HG02970 (cell line): Measurements from ENCODE around the gene ITGA2.
"Not testable (repeated sequence)": the region's sequence is repeated elsewhere in the genome, so short reads cannot be mapped to it uniquely, and the experiment has no call there.

Experiments
- ATAC-seq: cut with Tn5 transposase; IDR thresholded peaks from one replicate; pipeline ENCODE4 v1.9.1; 2021; ENCODE audit warnings: mild to moderate bottlenecking, moderate library complexity, moderate number of reproducible peaks; ENCODE audit not compliant: unreplicated experiment, low FRiP score

Gene ITGA2

DNA sequence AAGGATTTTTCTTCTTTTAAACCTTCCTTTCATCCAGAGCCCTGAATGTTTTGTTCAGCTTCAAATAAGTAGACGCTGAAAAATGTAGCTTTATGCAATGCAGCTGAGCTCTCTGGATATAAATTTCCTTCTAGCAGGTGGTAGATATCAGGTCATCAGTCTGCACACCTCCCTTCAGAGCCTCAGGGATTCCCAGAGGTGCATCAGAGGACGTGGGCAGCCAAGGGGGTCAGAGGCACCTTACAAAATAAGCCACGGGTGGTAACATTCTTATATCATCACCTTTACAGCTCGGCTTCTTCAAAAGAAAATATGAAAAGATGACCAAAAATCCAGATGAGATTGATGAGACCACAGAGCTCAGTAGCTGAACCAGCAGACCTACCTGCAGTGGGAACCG, 101.1 kb downstream of the ITGA2 start:
- ATAC-seq: no peak

DNA sequence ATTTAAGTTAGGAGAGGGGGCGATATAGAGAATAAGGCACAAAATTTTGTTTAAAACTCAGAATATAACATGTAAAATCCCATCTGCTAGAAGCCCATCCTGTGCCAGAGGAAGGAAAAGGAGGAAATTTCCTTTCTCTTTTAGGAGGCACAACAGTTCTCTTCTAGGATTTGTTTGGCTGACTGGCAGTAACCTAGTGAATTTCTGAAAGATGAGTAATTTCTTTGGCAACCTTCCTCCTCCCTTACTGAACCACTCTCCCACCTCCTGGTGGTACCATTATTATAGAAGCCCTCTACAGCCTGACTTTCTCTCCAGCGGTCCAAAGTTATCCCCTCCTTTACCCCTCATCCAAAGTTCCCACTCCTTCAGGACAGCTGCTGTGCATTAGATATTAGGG, 102.1 kb downstream of the ITGA2 start:
- ATAC-seq: no peak

DNA sequence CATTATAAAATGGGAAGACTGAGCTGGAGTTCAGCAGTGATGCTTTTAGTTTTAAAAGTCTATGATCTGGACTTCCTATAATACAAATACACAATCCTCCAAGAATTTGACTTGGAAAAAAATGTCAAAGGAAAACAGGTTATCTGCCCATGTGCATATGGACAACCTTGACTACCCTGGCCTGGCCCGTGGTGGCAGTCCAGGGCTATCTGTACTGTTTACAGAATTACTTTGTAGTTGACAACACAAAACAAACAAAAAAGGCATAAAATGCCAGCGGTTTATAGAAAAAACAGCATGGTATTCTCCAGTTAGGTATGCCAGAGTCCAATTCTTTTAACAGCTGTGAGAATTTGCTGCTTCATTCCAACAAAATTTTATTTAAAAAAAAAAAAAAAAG, 103.1 kb downstream of the ITGA2 start:
- ATAC-seq: no peak

DNA sequence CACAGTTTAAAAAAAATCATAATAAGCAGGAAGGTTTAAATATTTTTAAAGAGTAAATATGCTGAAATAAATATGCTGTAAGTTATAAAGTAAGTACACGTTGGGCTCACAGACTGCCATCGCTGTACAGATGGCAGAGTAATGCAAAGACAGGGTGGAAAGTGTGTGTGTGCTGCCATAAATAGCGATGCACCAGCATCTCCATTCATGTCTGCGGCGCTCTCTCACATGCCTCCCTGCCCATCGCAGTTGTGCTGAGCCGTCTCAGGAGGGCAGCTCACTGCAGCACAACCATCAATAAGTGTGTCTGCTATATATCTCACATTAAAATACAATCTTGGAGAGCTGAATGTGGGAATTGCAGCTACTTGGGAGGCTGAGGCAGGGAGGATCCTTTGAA, 106.1 kb downstream of the ITGA2 start:
- no peak for ATAC-seq

DNA sequence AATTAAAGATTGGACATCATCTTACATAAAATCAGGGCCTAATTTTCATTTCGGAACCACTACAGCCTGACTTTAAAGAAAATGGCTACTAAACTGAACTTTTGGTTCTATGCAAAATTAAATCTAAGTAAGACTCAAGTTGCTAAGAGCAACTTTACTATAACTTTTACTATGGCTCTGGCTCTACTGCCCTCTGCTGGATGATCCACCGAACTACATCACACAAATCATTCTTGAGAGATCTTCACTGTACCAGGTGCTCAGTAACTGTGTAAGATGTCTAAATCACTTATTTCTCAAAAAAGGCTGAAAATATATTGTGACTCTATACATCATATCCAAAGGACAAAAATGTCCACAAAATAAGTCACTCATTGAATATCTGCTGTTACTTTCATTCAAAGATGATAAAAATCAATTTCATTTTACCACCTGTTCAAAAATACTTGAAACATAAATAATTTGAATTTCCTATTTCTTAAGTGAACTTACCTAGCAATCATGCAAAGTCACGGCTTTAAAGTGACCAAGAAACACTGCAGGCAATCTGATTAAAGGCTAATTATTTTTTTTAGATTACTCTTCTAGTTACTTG, 106.9 kb downstream of the ITGA2 start:
- ATAC-seq: peak; percentile 74

DNA sequence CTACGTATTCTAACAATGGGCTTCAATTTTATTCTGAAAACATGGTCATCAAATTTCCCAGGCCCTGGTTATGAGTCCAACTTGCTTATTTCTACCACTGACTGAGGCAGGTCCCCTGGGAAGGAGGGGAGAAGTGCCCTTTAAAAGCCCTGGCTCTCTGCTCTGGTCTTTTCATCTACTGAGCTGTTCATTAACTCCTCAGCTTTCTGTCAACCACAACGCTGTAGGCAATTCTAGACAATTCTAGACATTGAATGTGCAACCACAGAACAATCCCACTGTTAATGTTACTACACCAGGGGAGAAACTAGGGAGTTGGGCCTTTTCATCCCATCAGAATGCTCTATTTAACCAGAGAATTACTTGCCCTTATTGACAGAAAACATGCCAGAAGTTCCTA, 110.4 kb downstream of the ITGA2 start:
- ATAC-seq: no peak

DNA sequence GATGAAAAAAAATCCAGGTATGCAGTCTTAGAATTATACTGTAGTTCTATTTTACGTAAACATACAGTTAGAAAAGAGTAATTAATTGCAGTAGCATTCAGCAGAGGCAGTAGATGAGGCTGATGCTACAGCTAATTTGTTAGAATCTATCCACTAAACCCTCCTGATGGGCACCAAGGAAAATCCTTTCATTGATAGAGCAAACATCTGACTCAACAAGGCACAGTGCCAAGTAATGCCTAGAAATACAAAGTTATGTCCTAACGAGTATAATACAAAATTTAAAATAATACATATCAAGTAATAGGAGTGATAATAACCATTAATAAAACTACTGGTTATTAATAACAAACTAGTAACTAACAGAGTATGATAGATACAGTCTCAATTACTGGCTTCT, 111.5 kb downstream of the ITGA2 start:
- ATAC-seq: no peak

DNA sequence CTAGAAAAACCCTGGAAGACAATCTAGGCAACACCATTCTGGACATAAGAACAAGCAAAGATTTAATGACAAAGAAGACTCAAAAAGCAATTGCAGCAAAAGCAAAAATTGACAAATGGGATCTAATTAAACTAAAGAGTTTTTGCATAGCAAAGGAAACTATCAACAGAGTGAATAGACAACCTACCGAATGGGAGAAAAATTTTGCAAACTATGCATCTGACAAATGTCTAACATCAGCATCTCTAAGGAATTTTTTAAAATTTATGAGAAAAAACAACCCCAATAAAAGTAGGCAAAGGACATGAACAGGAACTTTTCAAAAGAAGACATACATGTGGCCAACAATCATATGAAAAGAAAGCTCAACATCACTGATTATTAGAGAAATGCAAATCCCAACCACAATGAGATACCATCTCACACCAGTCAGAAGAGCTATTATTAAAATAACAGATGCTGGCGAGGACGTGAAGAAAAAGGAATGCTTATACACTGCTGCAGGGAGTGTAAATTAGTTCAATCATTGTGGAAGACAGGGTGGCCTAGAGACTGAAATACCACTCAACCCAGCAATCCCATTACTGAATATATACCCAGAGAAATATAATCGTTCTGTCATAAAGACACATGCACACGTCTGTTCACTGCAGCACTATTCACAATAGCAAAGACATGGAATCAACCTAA, 116.6 kb downstream of the ITGA2 start:
- no peak for ATAC-seq

DNA sequence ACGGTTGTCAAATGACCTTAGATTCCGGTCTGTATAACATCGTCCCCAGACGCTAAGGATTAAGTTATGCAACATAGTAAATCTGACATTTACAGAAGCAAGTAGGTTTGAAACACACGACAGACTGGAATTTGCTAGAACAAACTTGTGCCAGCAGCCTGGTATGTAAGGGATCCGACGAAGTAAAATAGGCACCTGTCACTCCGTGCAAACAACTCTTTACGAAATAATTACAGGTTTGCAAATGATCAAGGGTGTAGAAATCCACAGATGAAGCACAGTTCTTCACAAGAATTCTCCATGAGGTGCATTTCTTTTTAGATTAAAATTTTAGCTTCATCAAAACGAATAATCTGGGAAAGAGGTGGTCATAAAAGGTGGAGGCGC, 119.9 kb downstream of the ITGA2 start:
- ATAC-seq: no peak

DNA sequence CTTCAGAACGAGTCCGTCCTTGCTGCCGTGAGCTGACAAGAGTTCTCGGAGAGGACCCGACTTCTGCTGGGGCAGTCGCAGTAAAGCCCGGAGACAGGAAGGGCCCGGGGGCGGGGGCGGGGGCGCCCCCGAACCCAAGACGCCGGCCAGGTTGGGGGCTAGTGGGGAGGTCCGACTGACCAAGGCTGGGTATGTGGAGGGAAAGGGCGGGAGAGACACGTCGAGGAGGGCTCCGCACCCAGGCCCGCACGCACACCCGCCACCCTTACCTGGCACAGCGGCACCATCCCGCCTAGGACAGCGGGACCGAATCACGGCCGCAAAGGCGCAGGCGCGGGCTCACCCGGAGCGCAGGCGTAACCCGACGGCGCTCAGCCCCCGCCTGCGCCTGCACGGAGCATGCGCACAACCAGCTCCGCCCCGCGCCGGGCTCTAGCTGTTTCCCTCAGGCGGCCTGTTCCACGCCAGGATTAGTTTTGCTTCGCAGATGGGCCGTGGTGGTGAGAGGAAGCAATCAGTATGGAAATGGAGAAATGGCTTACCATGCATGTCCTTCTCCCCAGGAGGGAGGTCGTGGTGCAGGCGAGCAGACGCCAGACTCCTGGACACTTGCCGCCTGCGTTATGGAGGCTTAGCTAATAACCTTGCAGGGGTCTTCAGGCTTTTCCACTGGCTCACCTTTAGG, 120.4 kb downstream of the ITGA2 start, which contains the start of gene MOCS2:
Gene MOCS2 (minus strand): TSS at position 315 of the 685 bp plus-strand sequence. CDS start 2,583 bp downstream, outside the sequence.
- ATAC-seq: peak; percentile 99

DNA sequence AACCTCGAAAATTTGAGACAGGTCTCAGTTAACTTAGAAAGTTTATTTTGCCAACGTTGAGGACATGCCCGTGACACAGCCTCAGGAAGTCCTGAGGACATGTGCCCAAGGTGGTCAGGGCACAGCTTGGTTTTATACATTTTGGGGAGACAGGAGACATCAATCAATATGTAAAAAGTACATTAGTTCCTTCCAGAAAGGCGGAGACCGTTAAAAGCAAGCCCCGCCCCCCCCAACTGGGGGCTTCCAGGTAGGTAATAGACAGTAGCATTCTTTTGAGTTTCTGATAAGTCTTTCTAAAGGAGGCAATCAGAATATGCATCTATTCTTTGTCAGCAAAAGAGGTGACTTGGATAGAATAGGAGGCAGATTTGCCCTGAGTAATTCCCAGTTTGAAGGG, 121.0 kb downstream of the ITGA2 start:
- ATAC-seq: peak; percentile 1

DNA sequence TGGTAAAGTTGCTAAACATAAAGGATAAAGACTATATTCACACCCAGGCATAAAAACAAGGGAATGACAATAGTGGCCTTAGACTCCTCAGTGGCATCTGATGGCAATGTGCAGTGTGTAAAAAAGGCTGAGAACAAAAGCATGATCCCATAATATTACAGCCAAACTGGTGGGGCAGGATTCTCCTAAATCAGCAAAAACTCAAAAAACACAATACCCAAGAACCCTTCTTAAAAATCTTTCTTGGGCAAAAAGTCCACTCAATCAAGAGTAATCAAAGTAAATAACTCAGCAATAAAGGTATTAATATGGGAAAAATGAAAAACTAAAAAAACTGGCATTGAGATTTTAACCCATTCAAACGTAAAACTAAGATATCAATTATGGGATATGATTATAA, 122.0 kb downstream of the ITGA2 start:
- no peak for ATAC-seq

DNA sequence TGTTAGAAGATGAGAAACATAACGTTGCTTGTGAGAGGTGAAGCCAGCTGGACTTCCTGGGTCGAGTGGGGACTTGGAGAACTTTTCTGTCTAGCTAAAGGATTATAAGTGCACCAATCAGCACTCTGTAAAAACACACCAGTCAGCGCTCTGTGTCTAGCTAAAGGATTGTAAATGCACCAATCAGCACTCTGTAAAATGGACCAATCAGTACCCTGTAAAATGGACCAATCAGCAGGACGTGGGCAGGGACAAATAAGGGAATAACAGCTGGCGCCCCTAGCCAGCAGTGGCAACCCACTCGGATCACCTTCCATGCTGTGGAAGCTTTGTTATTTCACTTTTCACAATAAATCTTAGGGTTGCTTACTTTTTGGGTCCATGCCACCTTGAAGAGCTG, 123.2 kb downstream of the ITGA2 start:
- not testable (repeated sequence) for ATAC-seq

DNA sequence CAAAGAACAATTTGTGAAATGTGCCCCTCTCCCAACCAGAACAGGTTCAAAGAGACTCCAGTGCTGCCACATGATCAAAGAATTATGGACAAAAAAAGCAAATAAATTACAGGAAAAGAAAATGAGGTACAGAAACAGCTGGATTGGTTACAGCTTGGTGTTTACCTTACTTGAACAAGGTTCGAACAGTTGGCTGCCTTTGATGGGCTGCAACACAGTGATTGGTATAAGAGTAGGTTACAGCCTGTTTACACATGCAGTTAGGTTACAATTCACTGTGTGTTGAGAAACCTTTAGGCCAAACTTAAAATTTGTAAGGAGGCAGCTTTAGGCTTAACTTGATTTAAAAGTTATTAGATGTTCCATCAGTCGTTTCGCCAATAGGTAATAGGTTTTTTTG, 123.8 kb downstream of the ITGA2 start:
- no peak for ATAC-seq

DNA sequence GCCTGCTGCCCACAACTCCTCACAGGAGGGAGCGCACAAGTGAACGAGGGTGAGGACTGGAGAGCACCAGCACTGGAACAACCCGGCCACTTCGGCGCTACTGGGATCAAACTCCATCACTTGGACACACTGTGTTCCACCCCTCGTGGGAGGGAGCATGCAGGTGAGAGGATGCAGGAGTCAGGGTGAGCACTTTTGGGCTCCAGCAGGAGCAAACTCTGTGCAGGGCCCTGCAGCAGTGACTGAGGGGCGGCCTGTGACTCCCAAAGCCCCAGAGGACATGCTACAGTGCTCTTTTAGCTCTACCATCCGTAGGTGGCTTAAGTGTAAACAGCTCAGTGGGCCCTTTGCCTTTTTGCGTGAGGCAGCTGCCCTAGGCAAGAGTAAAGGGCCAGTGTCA, 124.8 kb downstream of the ITGA2 start:
- ATAC-seq: no peak

DNA sequence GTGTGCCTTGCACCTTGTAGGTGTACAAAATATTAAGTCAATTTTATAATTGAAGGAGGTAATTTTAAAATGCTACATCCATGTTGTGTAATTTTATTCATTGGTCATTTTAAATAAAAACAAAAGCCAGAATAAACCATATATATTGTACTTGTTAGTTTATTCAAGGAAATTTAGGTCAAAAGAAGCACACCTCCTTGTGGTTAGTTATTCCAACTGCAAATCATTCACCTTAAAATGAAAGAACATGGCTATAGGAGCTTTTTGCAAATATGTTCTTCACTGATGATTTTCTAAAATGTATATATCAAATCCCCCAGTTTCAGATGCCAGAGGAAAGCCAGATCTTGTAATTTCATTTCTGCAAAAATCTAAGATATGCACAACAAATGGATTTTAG, 125.8 kb downstream of the ITGA2 start:
- ATAC-seq: no peak

DNA sequence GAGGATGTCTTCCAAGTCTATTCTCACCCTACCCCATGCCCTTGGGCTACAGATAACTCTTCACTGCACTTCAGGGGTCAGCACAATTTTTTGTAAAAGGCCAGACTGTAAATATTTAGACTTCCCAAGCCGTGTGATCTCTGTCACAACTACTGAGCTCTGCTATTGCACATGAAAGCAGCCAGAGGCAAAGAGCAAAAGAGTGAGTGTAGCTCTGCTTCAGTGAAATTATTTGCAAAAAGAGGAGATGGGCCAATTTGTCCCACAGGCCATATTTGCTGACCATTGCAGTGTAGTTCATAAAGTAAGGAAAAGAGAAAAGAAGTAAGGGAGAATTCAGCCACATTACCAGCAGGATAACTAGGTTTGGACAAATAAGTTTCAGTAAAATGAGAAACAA, 127.4 kb downstream of the ITGA2 start:
- no peak for ATAC-seq

DNA sequence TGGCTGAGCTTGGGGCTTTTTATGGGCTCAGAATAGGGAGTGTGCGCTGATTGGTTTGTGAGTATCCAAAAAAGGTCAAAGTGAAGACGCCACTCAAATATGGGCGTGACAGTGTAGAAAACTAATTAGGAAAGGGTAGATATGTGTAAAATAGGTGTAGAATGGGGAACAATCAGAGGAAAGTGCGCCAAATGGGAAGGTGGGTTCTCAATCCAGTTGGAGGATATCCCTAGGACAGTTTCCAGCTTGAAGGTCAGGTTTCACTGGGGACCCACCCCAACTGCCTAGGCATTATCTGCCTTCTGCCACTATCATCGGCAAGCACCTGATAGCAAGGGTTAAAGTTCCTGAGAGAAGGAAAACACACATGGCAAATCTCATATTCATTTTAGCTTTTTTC, 129.7 kb downstream of the ITGA2 start:
- ATAC-seq: no peak

DNA sequence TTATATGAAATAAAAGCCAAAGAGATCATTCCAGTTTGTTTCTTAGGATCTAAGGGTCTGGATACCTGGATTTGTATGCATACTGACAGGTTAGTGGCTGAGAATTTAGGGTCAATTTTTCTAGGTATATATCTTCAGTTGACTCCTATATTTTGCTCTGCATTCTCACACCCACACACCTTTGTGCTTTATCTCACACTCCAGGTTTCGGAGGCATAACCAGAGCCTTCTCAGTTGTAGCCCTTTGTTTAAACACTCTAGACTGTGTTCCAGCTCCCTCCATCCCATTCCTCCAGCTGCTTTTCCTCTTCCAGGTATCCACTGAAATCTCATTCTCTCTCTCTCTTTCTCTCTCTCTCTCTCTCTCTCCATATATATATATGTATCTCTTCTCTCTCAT, 131.0 kb downstream of the ITGA2 start:
- no peak for ATAC-seq

DNA sequence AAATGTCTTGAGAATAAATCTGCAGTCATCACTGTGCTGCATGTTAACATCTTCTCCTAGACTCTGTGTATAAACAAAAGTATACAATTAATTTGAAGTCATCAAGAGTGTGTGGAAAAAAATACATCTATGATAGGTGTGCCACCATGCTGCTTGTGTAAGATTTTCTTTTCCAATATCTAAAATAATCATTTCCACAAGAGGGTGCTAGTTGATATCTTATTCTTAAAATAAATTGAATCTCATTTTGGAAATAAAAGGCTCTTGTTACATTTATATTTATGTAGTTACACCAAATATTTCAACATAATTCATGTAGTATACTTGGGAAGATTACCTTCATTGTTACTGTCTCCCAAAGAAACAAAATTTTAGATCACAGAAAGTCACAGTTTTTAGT, 134.6 kb downstream of the ITGA2 start:
- no peak for ATAC-seq

DNA sequence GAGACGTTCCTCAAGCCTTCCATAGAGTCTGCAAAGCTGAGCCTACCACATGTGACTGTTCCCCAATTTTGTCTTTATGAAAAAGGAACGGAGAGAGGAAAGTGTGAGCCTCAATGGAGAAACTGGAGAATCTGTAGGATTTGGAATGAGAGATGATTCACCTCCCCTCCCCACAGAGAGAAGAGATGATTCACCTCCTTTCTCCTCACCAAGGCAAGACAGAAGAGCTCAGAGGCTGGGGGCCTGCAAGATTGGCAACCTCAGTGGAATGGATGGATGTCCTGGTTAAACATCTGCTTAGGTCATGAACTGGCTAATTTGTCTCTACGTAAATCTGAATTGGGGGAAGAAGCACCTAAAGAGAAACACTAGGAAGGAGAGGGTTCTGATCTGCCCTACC, 137.4 kb downstream of the ITGA2 start:
- ATAC-seq: no peak

DNA sequence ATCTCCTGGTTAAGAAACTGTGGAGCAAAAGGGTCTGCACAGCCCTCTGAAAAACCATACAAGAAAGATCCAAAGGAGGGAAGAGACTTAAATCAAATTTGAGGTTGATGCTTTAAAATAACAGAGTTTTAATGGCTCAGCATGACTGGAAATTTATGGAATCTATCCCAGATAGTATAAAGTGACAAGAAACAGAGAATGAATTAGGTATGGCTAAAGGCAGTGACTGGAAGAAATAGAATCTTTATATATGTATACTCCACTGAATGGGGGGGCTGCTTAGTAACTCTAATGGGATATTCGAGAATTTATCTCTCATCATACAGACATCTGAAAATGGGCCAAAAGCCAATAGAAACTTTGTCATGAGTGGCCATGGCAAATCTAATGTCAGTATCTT, 138.0 kb downstream of the ITGA2 start:
- ATAC-seq: no peak
